ENCODE results near the gene PIGW. TPM values are rescaled to one million over a fixed set of nuclear protein-coding genes. Genes with fewer than 3 reads are reported as not detected.
A peak's percentile ranks its signal among the peaks of the same experiment; 100 is the strongest.

Gene PIGW
- polyA plus RNA-seq, 3 donors: 3.1 to 5.9 (median 3.7) TPM

DNA sequence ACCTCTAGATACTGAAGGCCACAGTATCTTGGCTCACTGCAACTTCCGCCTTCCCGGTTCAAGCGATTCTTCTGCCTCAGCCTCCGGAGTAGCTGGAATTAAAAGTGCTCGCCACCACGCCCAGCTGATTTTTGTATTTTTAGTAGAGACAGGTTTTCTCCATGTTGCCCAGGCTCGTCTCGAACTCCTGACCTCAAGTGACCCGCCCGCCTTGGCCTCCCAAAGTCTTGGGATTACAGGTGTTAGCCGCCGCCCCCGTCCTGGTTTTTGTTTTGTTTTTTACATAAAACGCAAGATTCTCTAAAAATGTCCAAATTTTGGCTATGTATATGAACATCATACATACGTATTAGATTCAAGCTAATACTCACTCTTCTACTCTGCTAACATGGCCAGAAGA lies 8.0 kb downstream of the PIGW start:
- H3K9me3 Mint-ChIP-seq: peaks cover 0 to 2% (median 0%) of the 10 kb centered on the region in 7 donors
- WGBS (ENCODE audit: insufficient coverage): 94% methylated on average over 6 of the region's 15 CpGs
- Histone ChIP-seq H3K27me3 (ENCODE audit: control insufficient read depth in 2 of 2, insufficient read depth in 2 of 2, low read length in 2 of 2) (no peaks in the 10 kb centered on the region), H3K4me3 (replicated peaks in 1 of 3; ENCODE audit: low read depth in 2 of 3, low read length in 3 of 3) (no peak overlapping the region), H2AFZ (ENCODE audit: insufficient read depth, low read depth, low read length, poor library complexity, severe bottlenecking) (no peak overlapping the region), H3K27ac (ENCODE audit: low read depth in 1 of 2, low read length in 2 of 2) (no peak overlapping the region), H3K9me3 (replicated peaks in 1 of 2; ENCODE audit: control insufficient read depth in 1 of 2, insufficient read depth in 1 of 2, low read length in 2 of 2) (no peaks in the 10 kb centered on the region), H4K20me1 (ENCODE audit: insufficient read depth, low read length) (peaks cover 23% of the 10 kb centered on the region), H3K9ac (ENCODE audit: insufficient read depth, low read length, poor library complexity, severe bottlenecking) (no peak overlapping the region), H3K4me2 (replicated peaks; ENCODE audit: extremely low read depth, low read length, poor library complexity, severe bottlenecking) (no peak overlapping the region), H3K36me3 (replicated peaks in 1 of 2; ENCODE audit: control insufficient read depth in 1 of 2, insufficient read depth in 2 of 2, low read length in 2 of 2) (peaks cover 3 to 14% of the 10 kb centered on the region in 2 donors), H3K79me2 (ENCODE audit: insufficient read depth, low read length) (peaks cover 55% of the 10 kb centered on the region), H3K4me1 (ENCODE audit: control insufficient read depth in 1 of 2, insufficient read depth in 2 of 2, low read length in 2 of 2) (peaks cover 25 to 31% of the 10 kb centered on the region in 2 donors)
- peaks cover 10 to 15% of the 10 kb centered on the region in 2 donors for H3K36me3 Mint-ChIP-seq
- no peaks in the 10 kb centered on the region for H3K27me3 Mint-ChIP-seq (ENCODE audit: low read depth in 3 of 3)
- H3K27ac Mint-ChIP-seq: no peak overlapping the region
- TF ChIP-seq, protein P1, sequence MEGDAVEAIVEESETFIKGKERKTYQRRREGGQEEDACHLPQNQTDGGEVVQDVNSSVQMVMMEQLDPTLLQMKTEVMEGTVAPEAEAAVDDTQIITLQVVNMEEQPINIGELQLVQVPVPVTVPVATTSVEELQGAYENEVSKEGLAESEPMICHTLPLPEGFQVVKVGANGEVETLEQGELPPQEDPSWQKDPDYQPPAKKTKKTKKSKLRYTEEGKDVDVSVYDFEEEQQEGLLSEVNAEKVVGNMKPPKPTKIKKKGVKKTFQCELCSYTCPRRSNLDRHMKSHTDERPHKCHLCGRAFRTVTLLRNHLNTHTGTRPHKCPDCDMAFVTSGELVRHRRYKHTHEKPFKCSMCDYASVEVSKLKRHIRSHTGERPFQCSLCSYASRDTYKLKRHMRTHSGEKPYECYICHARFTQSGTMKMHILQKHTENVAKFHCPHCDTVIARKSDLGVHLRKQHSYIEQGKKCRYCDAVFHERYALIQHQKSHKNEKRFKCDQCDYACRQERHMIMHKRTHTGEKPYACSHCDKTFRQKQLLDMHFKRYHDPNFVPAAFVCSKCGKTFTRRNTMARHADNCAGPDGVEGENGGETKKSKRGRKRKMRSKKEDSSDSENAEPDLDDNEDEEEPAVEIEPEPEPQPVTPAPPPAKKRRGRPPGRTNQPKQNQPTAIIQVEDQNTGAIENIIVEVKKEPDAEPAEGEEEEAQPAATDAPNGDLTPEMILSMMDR (IDR thresholded peaks at IDR 0.05): no peak
- DNase-seq: no peak
- H3K4me3 Mint-ChIP-seq: no peak overlapping the region
- intact Hi-C loops (cut with micrococcal nuclease): loop anchor here in 1 of 2 donors (5.0 to 10.0 kb wide), 2 partner anchors 50 to 412 kb away; partner anchors contain the start of gene DHRS11
- peaks cover 22% of the 10 kb centered on the region for H3K4me1 Mint-ChIP-seq

DNA sequence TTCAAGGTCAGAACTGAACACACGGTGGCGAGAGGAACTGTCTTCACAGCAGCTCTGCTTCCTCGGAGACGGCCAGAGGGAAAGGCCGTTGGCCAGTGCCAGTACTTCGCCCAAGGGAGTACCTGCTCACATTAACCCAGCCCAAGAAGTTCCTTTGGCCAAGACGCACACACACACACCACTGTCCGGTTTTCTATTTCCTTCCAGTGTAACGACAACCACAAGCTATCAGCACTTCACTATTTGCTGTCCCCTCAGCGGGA lies 9.2 kb downstream of the PIGW start:
- H2AFZ ChIP-seq (ENCODE audit: insufficient read depth, low read depth, low read length, poor library complexity, severe bottlenecking): peak overlapping the region; percentile 99
- peak overlapping the region; percentile 96 to 99 (median 98) for H3K27ac Mint-ChIP-seq
- peaks cover 0 to 6% of the 10 kb centered on the region in 2 donors for H3K36me3 ChIP-seq (replicated peaks in 1 of 2; ENCODE audit: control insufficient read depth in 1 of 2, insufficient read depth in 2 of 2, low read length in 2 of 2)
- DNase-seq: peak; percentile 32 to 56 (median 41)
- H3K9me3 Mint-ChIP-seq: peaks cover 0 to 2% (median 0%) of the 10 kb centered on the region in 7 donors
- peaks cover 35 to 43% of the 10 kb centered on the region in 2 donors for H3K4me1 ChIP-seq (ENCODE audit: control insufficient read depth in 1 of 2, insufficient read depth in 2 of 2, low read length in 2 of 2)
- intact Hi-C loops (cut with micrococcal nuclease): loop anchor here in 1 of 2 donors (5.0 to 10.0 kb wide), 2 partner anchors 48 to 411 kb away; partner anchors contain the start of gene DHRS11
- peak overlapping the region; percentile 96 for H3K4me2 ChIP-seq (replicated peaks; ENCODE audit: extremely low read depth, low read length, poor library complexity, severe bottlenecking)
- TF ChIP-seq, protein P1 (IDR thresholded peaks at IDR 0.05): peak; percentile 30
- peaks cover 34% of the 10 kb centered on the region for H4K20me1 ChIP-seq (ENCODE audit: insufficient read depth, low read length)
- peaks cover 60% of the 10 kb centered on the region for H3K79me2 ChIP-seq (ENCODE audit: insufficient read depth, low read length)
- H3K9ac ChIP-seq (ENCODE audit: insufficient read depth, low read length, poor library complexity, severe bottlenecking): peak overlapping the region; percentile 97
- no peaks in the 10 kb centered on the region for H3K9me3 ChIP-seq (replicated peaks in 1 of 2; ENCODE audit: control insufficient read depth in 1 of 2, insufficient read depth in 1 of 2, low read length in 2 of 2)
- no peaks in the 10 kb centered on the region for H3K27me3 Mint-ChIP-seq (ENCODE audit: low read depth in 3 of 3)
- H3K27ac ChIP-seq (ENCODE audit: low read depth in 1 of 2, low read length in 2 of 2): peak overlapping the region; percentile 88 to 97
- peaks cover 33% of the 10 kb centered on the region for H3K4me1 Mint-ChIP-seq
- 0% methylated on average over 10 of the region's 10 CpGs for WGBS (ENCODE audit: insufficient coverage)
- H3K4me3 ChIP-seq (replicated peaks in 1 of 3; ENCODE audit: low read depth in 2 of 3, low read length in 3 of 3): peak overlapping the region; percentile 68 to 96 (median 72)
- peaks cover 9 to 17% of the 10 kb centered on the region in 2 donors for H3K36me3 Mint-ChIP-seq
- peak overlapping the region; percentile 92 to 98 for H3K4me3 Mint-ChIP-seq
- H3K27me3 ChIP-seq (ENCODE audit: control insufficient read depth in 2 of 2, insufficient read depth in 2 of 2, low read length in 2 of 2): no peaks in the 10 kb centered on the region
